Neural progenitor cell (in vitro differentiated cells): ENCODE measurements around the gene AQP6.

Experiments used
- CTCF ChIP-seq: fragments of 200-600 bp; sonication (generic); IDR thresholded peaks from 2 replicates; pipeline ENCODE4 v1.5.1; 2017; ENCODE audit warnings: antibody characterized with exemption, mild to moderate bottlenecking
- EZH2 ChIP-seq: fragments of 200-600 bp; sonication (generic); IDR thresholded peaks from 2 replicates; pipeline ENCODE4 v1.6.1; 2017; ENCODE audit warnings: antibody characterized with exemption, mild to moderate bottlenecking, moderate library complexity

DNA sequence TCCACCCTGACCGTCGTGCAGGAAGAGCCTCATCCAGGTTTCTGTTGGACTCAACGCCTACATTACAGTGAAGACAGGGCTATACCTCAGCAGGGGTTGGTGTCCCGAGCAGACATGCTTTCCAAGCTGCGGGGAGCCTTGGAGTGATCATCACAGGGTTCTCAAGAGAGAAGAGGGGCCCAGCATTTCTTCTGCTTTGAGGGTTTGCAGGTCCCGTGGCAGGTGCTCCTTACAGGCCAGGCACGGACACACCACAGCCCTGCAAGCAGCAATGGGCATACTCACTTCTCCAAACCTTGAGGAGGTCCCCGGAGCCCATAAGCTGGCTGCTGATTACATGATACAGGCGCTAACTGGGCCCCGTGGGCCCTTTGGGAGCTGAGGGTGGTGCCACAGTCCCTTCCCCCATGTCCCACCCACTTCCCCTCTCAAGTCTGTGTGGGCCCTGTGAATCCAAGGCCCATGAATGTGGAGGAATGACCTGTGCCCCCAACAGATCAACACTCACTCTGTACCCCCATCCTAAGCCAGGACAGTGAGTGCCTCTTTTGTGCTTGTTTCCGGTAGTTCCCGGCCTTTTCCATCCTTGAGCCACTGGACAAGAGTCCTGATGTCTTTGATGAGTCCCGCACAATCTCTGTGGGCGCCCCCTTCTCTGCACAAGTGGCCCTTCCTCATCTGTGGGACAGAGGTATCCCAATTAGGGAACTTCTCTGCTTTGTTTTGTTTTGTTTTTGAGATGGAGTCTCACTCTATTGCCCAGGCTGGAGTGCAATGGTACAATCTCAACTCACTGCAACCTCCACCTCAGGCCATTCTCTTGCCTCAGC lies 21.1 kb upstream of the AQP6 start:
- no peak for TF ChIP-seq EZH2
- TF ChIP-seq CTCF = no peak
